HG03354 (cell line): ENCODE data around the gene GATA3.

Experiments
- ATAC-seq: cut with Tn5 transposase; IDR thresholded peaks from one replicate; pipeline ENCODE4 v1.9.1; 2021; ENCODE audit warnings: mild to moderate bottlenecking; ENCODE audit not compliant: unreplicated experiment, poor library complexity, severe bottlenecking

GATA3 gene

DNA sequence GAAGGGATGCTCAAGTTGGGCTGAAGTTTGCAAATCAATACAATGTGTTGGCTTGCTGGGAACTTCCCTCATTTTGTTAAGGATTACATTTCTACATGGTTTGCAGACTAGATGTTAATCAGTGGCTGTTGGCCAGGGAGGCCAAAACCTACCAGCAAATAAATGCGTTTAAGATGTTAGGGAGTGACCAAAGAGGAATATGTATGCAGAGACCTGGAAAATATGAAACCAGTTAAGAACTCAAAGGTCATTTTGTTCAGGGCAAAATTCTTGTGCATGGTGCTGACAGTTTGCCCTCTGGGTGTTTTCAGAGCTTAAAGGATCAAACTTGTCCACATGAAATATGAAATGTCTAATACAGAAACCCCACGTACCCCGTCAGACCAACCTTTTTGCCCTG, 30.3 kb downstream of the GATA3 start:
- no peak for ATAC-seq

DNA sequence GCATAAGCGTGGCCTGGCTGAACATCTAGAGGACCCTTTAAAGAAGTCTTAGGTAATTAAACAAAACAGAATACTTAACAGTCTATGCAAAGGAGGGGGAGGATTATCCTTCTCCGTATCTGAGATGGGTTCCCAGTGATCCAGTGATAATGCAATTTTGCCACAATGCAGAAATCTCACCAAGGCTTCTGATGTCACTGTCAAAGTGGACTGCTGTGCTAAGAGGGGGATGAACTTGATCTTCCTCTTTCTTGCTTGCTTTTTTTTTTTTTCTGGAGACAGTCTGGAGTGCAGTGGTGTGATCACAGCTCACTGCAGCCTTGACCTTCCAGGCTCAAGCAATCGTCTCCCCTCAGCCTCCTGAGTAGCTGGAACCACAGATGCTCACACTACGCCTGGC, 30.8 kb downstream of the GATA3 start:
- no peak for ATAC-seq

DNA sequence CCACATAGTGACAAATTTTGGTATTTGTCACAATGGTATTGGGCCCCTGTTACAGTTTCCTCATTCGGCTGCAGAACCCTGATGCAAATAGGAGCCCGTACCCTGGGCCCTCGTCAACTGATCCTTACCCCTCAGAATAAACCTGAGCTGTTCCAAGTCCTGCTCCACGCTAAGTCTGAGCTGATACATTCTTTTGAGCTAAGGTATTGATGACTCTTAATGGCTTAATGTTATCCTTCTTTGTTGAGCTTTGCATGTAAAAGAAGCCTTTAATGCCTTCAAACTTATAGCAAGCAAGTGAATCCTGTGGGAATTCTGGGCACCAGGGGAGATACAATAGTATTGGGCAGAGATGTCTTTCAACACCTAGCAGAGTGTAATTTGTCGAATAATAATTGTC, 31.8 kb downstream of the GATA3 start:
- no peak for ATAC-seq

GRCh38 chr10:8088504-8088903, 34.0 kb downstream of the GATA3 start:
- peak; percentile 78 for ATAC-seq

- no peak for ATAC-seq
Measured at GRCh38 chr10:8092428-8092827, 37.9 kb downstream of the GATA3 start.

GRCh38 chr10:8095959-8096358, 41.5 kb downstream of the GATA3 start:
- ATAC-seq = no peak

GRCh38 chr10:8096931-8097330, 42.4 kb downstream of the GATA3 start:
- ATAC-seq = no peak

- no peak for ATAC-seq
Measured at GRCh38 chr10:8100366-8100765, 45.9 kb downstream of the GATA3 start.

- no peak for ATAC-seq
Measured at GRCh38 chr10:8102708-8103401, 48.4 kb downstream of the GATA3 start.

DNA sequence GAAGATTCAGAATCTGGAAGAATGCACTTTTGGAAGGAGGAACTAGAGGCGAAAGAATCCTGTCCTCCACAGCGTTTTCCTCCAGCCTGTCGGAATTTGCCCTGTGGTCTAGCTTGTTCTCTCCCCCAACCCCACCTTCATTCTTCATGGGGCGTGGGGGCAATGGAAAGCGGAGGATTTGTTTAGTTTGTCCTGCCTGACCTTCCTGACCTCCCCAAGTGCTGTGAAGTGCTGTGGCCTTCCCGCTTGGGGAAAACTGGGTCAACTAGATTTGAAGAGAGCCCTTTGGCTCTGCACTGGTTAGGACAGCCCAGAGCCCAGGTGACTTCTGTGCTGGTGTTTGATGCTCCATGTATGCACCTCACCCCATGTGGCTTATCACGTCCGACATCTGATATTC, 49.1 kb downstream of the GATA3 start:
- ATAC-seq = no peak

GRCh38 chr10:8104005-8104404, 49.5 kb downstream of the GATA3 start:
- ATAC-seq = no peak

- no peak for ATAC-seq
Measured at GRCh38 chr10:8104721-8105120, 50.2 kb downstream of the GATA3 start.

- no peak for ATAC-seq
Measured at GRCh38 chr10:8105932-8106331, 51.4 kb downstream of the GATA3 start.

DNA sequence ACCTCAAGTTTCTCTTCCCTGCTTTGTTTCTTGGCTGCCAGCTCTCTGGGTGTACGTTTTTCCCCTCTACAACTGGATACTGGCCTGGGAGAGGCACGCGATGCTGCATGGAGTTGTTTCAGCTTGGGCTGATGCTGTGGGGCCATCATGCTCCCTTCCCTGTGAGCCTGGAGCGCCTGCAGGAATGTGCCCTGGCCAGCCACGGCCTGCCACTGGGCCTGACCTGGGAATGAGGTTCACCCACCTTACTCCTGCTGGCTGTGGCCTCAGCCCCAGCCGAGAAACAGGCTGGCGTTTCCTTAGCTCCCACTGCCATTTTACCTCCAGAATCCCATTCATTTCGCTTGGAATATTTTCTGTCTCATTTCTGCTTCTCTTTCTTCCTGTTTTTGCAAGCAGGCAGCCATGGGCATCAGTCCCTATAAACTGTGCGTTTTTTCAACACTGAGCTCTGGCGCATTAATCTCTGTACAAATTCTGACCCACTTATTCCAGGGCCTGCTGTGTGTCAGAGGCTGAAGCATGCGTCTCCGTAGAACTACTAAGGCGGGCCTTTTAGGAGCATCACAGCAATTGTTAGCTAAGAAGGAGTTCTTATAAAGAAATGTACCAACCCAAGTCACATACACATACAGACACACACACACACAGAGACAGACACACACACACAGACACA, 57.9 kb downstream of the GATA3 start:
- ATAC-seq = no peak

DNA sequence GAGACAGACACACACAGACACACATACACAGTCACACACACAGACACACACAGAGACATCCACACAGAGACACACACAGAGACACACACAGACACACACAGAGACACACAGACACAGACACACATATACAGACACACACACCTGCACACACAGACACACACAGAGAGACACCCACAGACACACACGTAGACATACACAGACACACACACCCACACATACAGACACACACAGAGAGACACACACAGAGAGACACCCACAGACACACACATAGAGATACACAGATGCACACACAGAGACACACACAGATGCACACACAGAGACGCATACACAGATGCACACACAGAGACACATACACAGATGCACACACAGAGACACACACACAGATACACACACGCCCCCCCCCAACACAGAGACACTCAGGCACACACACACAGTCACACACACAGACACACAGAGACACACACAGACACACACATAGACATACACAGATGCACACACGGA, 58.5 kb downstream of the GATA3 start:
- ATAC-seq = no peak

GRCh38 chr10:8113616-8114015, 59.1 kb downstream of the GATA3 start:
- no peak for ATAC-seq

- no peak for ATAC-seq
Measured at GRCh38 chr10:8114741-8115617, 60.5 kb downstream of the GATA3 start.

- no peak for ATAC-seq
Measured at GRCh38 chr10:8115618-8115980, 61.1 kb downstream of the GATA3 start.

DNA sequence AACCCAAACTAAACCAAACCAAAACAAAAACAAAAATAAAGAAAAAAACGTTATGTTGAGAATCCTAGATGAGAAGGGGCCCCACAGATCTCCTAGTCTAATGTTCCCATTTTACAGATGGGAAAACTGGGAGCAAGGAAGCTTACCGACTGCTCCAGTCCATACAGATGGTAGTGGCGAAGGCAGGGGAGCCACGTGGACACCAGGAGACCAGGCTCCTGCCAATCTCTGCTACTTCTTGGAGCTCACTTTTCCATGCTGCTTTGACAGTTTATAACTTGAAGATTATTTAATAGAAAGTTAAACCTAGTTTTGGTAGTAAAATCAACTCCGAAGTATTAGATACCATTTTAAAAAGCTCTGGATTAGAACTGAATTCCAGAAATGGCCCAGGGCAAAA, 62.0 kb downstream of the GATA3 start:
- ATAC-seq = no peak

DNA sequence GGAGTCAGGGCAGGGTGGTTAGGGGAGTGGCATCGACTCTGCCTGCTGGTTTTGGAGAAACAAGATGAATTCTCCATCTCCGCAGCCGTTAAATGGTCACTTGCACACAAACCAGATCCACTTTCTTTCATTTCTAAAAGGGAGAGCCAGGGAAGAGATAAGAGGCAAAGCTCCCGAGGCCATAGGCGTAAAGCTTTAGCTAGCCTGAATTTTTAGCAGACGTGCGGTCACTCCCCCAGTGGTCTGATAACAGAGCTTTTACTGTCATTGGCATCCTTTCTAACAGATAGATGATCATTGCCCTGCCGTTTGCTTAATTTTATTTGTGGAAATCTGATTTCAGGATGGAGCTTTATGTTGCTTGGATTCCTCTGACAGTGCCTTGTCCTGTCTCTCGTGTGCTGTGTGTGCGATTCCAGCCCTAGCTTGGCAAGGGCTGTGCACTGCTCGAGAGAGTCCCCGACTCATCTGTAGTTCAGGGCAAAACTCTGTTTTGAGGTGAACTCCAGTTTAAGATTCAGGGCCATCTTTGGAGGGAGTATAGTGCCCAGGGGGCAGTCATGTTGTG, 62.5 kb downstream of the GATA3 start:
- no peak for ATAC-seq
